C4-2B (cell line): Measurements from ENCODE around the gene FOXP3.

Experiments used
- H3K27ac ChIP-seq: fragments of 450-650 bp; 2 replicates; pipeline ENCODE4 v1.5.1; 2017
- ZFX ChIP-seq: fragments of 450-650 bp; IDR thresholded peaks from 2 replicates; pipeline ENCODE4 v1.6.1; 2017
- TF ChIP-seq, protein P1 (sequence below): fragments of 450-650 bp; conservative IDR thresholded peaks from 2 replicates; pipeline ENCODE4 v1.5.1; 2017; ENCODE audit warnings: mild to moderate bottlenecking

FOXP3 gene

GRCh38 chrX:49273181-49273727, 8.7 kb upstream of the FOXP3 start:
- no peak overlapping the region for H3K27ac ChIP-seq
- TF ChIP-seq, protein P1, sequence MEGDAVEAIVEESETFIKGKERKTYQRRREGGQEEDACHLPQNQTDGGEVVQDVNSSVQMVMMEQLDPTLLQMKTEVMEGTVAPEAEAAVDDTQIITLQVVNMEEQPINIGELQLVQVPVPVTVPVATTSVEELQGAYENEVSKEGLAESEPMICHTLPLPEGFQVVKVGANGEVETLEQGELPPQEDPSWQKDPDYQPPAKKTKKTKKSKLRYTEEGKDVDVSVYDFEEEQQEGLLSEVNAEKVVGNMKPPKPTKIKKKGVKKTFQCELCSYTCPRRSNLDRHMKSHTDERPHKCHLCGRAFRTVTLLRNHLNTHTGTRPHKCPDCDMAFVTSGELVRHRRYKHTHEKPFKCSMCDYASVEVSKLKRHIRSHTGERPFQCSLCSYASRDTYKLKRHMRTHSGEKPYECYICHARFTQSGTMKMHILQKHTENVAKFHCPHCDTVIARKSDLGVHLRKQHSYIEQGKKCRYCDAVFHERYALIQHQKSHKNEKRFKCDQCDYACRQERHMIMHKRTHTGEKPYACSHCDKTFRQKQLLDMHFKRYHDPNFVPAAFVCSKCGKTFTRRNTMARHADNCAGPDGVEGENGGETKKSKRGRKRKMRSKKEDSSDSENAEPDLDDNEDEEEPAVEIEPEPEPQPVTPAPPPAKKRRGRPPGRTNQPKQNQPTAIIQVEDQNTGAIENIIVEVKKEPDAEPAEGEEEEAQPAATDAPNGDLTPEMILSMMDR: no peak
- no peak for TF ChIP-seq ZFX

DNA sequence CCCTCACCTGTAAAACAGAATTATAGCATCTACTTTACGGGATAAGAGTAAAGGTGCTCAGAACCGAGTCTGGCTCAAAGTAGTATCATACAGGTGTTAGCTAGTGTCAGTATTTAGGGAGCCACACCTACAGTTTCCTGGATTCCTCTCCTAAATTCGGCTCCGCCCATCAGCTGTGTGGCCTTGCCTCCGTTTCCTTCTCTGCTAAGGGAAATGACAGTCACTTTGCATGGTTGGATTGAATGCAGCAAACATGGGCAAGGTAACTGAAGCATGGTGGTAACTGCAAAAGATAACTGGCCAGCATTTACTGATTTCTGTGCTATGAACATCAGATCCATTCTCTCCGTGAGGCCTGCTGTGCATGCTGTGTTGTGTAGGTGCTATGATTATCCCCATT, 7.9 kb upstream of the FOXP3 start:
- TF ChIP-seq ZFX: no peak
- TF ChIP-seq, protein P1: no peak
- peak overlapping the region; percentile 98; the same call in 1 of the 2 replicates for H3K27ac ChIP-seq

DNA sequence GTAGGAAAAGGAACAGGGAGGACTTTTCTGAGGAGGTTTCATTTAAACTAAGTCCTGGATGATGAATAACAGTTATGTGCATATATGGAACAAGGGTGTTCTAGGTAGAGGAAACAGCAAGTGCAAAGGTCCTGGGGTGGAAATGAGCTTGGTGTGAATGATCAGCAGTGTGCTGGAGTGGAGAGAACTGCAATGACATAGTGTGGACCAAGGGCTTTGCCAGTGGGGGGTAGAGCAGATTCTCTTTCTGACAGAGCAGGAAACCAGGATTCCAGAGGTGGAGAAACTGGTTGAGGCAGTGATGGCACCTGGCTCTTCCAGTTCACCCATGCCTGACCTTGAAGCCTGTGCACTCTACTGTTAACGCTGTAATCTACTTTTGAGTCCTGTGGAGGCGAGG, 6.8 kb upstream of the FOXP3 start:
- TF ChIP-seq ZFX: no peak
- TF ChIP-seq, protein P1: no peak
- H3K27ac ChIP-seq: peak overlapping the region; percentile 98

GRCh38 chrX:49270249-49270921, 5.9 kb upstream of the FOXP3 start:
- peak overlapping the region; percentile 98 for H3K27ac ChIP-seq
- TF ChIP-seq, protein P1: no peak
- TF ChIP-seq ZFX: no peak

- TF ChIP-seq ZFX: peak; percentile 38; the same call in 1 of the 2 replicates
- TF ChIP-seq, protein P1: no peak
- peak within 1 kb of the TSS; percentile 98 for H3K27ac ChIP-seq
Observed at GRCh38 chrX:49269767-49270248, 5.3 kb upstream of the FOXP3 start, which contains the start of gene PPP1R3F. PPP1R3F (plus strand) TSS chrX:49269793; CDS start chrX:49269870, 77 bp downstream.

GRCh38 chrX:49269010-49269766, 4.7 kb upstream of the FOXP3 start:
- peak overlapping the region; percentile 98 for H3K27ac ChIP-seq
- no peak for TF ChIP-seq ZFX
- TF ChIP-seq, protein P1: no peak

DNA sequence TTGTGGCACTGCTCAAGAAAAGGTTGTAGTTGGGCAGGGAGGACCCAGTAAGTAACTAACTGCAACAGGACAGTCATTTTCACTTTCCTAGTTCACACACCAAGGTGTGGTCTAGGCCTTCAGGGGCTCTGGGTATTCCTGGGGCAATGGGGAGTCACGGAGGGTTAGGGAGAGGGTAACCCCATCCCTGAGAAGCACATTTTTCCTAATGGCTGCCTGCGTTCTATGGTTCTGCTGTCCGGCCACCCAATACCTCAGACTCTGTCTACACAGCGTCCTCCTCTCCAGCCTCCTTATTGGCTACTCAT, 4.1 kb upstream of the FOXP3 start:
- peak overlapping the region; percentile 98 for H3K27ac ChIP-seq
- no peak for TF ChIP-seq ZFX
- TF ChIP-seq, protein P1: no peak
